HL-60 (cell line): ENCODE results near the gene NRXN3.

Experiments
- CTCF ChIP-seq: IDR thresholded peaks from one replicate; pipeline ENCODE4 v1.5.1; 2011; ENCODE audit warnings: low read length, control low read depth, inconsistent platforms; ENCODE audit not compliant: insufficient read depth
- POLR2AphosphoS5 ChIP-seq: IDR thresholded peaks from 2 replicates; pipeline ENCODE4 v1.6.1; 2012; ENCODE audit warnings: low read depth
- REST ChIP-seq: IDR thresholded peaks from 2 replicates; pipeline ENCODE4 v1.6.1; 2012; ENCODE audit warnings: low read depth; ENCODE audit not compliant: insufficient replicate concordance

GRCh38 chr14:78897443-78897842, 727.3 kb downstream of the NRXN3 start:
- TF ChIP-seq CTCF (no peak), REST (no peak), POLR2AphosphoS5 (no peak)
